ENCODE data around the gene OR7A10. TPM values are rescaled to one million over a fixed set of nuclear protein-coding genes. Genes with fewer than 3 reads are reported as not detected.

The OR7A10 gene
- total RNA-seq = not detected

GRCh38 chr19:14848822-14849221, at the start of gene OR7A10:
OR7A10 (minus strand) TSS chr19:14848922; CDS start chr19:14841877, 7,045 bp downstream.
- Mint-ChIP-seq H3K4me3 (no peak within 1 kb of the TSS), H3K27ac (no peak within 1 kb of the TSS), H3K4me1 (no peaks in the 10 kb centered on the region), H3K36me3 (ENCODE audit: low read depth) (no peaks in the 10 kb centered on the region), H3K27me3 (peaks cover 44% of the 10 kb centered on the region), H3K9me3 (no peaks in the 10 kb centered on the region)
- ATAC-seq (replicated peaks) = no peak

GRCh38 chr19:14890643-14891379, 42.1 kb upstream of the OR7A10 start:
- ATAC-seq (replicated peaks) = no peak
- H3K9me3 Mint-ChIP-seq = no peaks in the 10 kb centered on the region

GRCh38 chr19:14889994-14890642, 41.4 kb upstream of the OR7A10 start:
- no peaks in the 10 kb centered on the region for H3K4me1 Mint-ChIP-seq
- peaks cover 38% of the 10 kb centered on the region for H3K27me3 Mint-ChIP-seq
- H3K9me3 Mint-ChIP-seq = no peaks in the 10 kb centered on the region
- no peak overlapping the region for H3K4me3 Mint-ChIP-seq
- H3K36me3 Mint-ChIP-seq (ENCODE audit: low read depth) = no peaks in the 10 kb centered on the region
- no peak for ATAC-seq (replicated peaks)
- H3K27ac Mint-ChIP-seq = no peak overlapping the region

More at GRCh38 chr19:14890643-14891379, 42.1 kb upstream of the OR7A10 start:
- Mint-ChIP-seq H3K27ac (no peak overlapping the region), H3K36me3 (ENCODE audit: low read depth) (no peaks in the 10 kb centered on the region), H3K27me3 (peaks cover 45% of the 10 kb centered on the region), H3K4me1 (no peaks in the 10 kb centered on the region), H3K4me3 (no peak overlapping the region)

GRCh38 chr19:14886032-14886431, 37.3 kb upstream of the OR7A10 start, which contains the start of gene OR7A17:
OR7A17 (minus strand) TSS chr19:14886132; CDS start chr19:14881355, 4,777 bp downstream.
- no peaks in the 10 kb centered on the region for H3K9me3 Mint-ChIP-seq
- no peak within 1 kb of the TSS for H3K27ac Mint-ChIP-seq
- no peaks in the 10 kb centered on the region for H3K36me3 Mint-ChIP-seq (ENCODE audit: low read depth)
- peaks cover 21% of the 10 kb centered on the region for H3K27me3 Mint-ChIP-seq
- H3K4me3 Mint-ChIP-seq = no peak within 1 kb of the TSS
- no peaks in the 10 kb centered on the region for H3K4me1 Mint-ChIP-seq
- ATAC-seq (replicated peaks) = no peak

- H3K36me3 Mint-ChIP-seq (ENCODE audit: low read depth) = no peaks in the 10 kb centered on the region
- no peak overlapping the region for H3K4me3 Mint-ChIP-seq
- peaks cover 48% of the 10 kb centered on the region for H3K27me3 Mint-ChIP-seq
- no peak for ATAC-seq (replicated peaks)
- no peaks in the 10 kb centered on the region for H3K9me3 Mint-ChIP-seq
- no peak overlapping the region for H3K27ac Mint-ChIP-seq
- no peaks in the 10 kb centered on the region for H3K4me1 Mint-ChIP-seq
Measured at GRCh38 chr19:14871619-14872230, 23.0 kb upstream of the OR7A10 start.

GRCh38 chr19:14868497-14868896, 19.8 kb upstream of the OR7A10 start:
- no peak for ATAC-seq (replicated peaks)
- H3K27me3 Mint-ChIP-seq = peaks cover 53% of the 10 kb centered on the region
- H3K4me1 Mint-ChIP-seq = no peaks in the 10 kb centered on the region
- H3K9me3 Mint-ChIP-seq = no peaks in the 10 kb centered on the region
- no peak overlapping the region for H3K4me3 Mint-ChIP-seq
- H3K27ac Mint-ChIP-seq = no peak overlapping the region
- no peaks in the 10 kb centered on the region for H3K36me3 Mint-ChIP-seq (ENCODE audit: low read depth)

- Mint-ChIP-seq H3K27me3 (peaks cover 32% of the 10 kb centered on the region), H3K27ac (no peak overlapping the region), H3K4me3 (no peak overlapping the region), H3K9me3 (no peaks in the 10 kb centered on the region), H3K4me1 (no peaks in the 10 kb centered on the region), H3K36me3 (ENCODE audit: low read depth) (no peaks in the 10 kb centered on the region)
- no peak for ATAC-seq (replicated peaks)
Measured at GRCh38 chr19:14843578-14843977, 5.1 kb downstream of the OR7A10 start.

- Mint-ChIP-seq H3K4me3 (no peak overlapping the region), H3K36me3 (ENCODE audit: low read depth) (no peaks in the 10 kb centered on the region), H3K27me3 (peaks cover 29% of the 10 kb centered on the region), H3K27ac (no peak overlapping the region), H3K9me3 (no peaks in the 10 kb centered on the region), H3K4me1 (no peaks in the 10 kb centered on the region)
- no peak for ATAC-seq (replicated peaks)
Measured at GRCh38 chr19:14843169-14843568, 5.6 kb downstream of the OR7A10 start.

- peaks cover 25% of the 10 kb centered on the region for H3K27me3 Mint-ChIP-seq
- no peak overlapping the region for H3K4me3 Mint-ChIP-seq
- H3K27ac Mint-ChIP-seq = no peak overlapping the region
- ATAC-seq (replicated peaks) = no peak
- H3K9me3 Mint-ChIP-seq = no peaks in the 10 kb centered on the region
- no peaks in the 10 kb centered on the region for H3K36me3 Mint-ChIP-seq (ENCODE audit: low read depth)
- H3K4me1 Mint-ChIP-seq = no peaks in the 10 kb centered on the region
Measured at GRCh38 chr19:14840206-14840605, 8.5 kb downstream of the OR7A10 start.

GRCh38 chr19:14837391-14837790, 11.3 kb downstream of the OR7A10 start:
- Mint-ChIP-seq H3K9me3 (no peaks in the 10 kb centered on the region), H3K27me3 (peaks cover 12% of the 10 kb centered on the region), H3K36me3 (ENCODE audit: low read depth) (no peaks in the 10 kb centered on the region), H3K27ac (no peak overlapping the region), H3K4me1 (no peaks in the 10 kb centered on the region), H3K4me3 (no peak overlapping the region)
- no peak for ATAC-seq (replicated peaks)

GRCh38 chr19:14835011-14835410, 13.7 kb downstream of the OR7A10 start, which contains the start of the genes OR7A5 and OR7C1:
OR7A5 (minus strand) TSS chr19:14835185; CDS start chr19:14828241, 6,944 bp downstream.
OR7C1 (minus strand) TSS chr19:14835185; CDS start chr19:14800136, 35,049 bp downstream.
- Mint-ChIP-seq H3K4me3 (no peak within 1 kb of the TSS), H3K4me1 (no peaks in the 10 kb centered on the region), H3K27me3 (peaks cover 8% of the 10 kb centered on the region), H3K36me3 (ENCODE audit: low read depth) (no peaks in the 10 kb centered on the region), H3K27ac (no peak within 1 kb of the TSS), H3K9me3 (no peaks in the 10 kb centered on the region)
- ATAC-seq (replicated peaks) = no peak

- Mint-ChIP-seq H3K36me3 (ENCODE audit: low read depth) (no peaks in the 10 kb centered on the region), H3K9me3 (no peaks in the 10 kb centered on the region), H3K27me3 (peaks cover 24% of the 10 kb centered on the region), H3K4me3 (no peak overlapping the region), H3K4me1 (no peaks in the 10 kb centered on the region), H3K27ac (no peak overlapping the region)
- ATAC-seq (replicated peaks) = no peak
Measured at GRCh38 chr19:14830702-14831101, 18.0 kb downstream of the OR7A10 start.

GRCh38 chr19:14826006-14826405, 22.7 kb downstream of the OR7A10 start:
- H3K4me1 Mint-ChIP-seq = no peaks in the 10 kb centered on the region
- H3K9me3 Mint-ChIP-seq = no peaks in the 10 kb centered on the region
- no peaks in the 10 kb centered on the region for H3K36me3 Mint-ChIP-seq (ENCODE audit: low read depth)
- peaks cover 38% of the 10 kb centered on the region for H3K27me3 Mint-ChIP-seq
- H3K4me3 Mint-ChIP-seq = no peak overlapping the region
- H3K27ac Mint-ChIP-seq = no peak overlapping the region
- ATAC-seq (replicated peaks) = no peak

GRCh38 chr19:14821937-14822336, 26.8 kb downstream of the OR7A10 start:
- Mint-ChIP-seq H3K27me3 (peaks cover 34% of the 10 kb centered on the region), H3K4me3 (no peak overlapping the region)

GRCh38 chr19:14818588-14818987, 30.1 kb downstream of the OR7A10 start:
- H3K4me3 Mint-ChIP-seq = no peak overlapping the region
- H3K4me1 Mint-ChIP-seq = no peaks in the 10 kb centered on the region
- no peak for ATAC-seq (replicated peaks)

More at GRCh38 chr19:14821937-14822336, 26.8 kb downstream of the OR7A10 start:
- no peaks in the 10 kb centered on the region for H3K4me1 Mint-ChIP-seq
- no peaks in the 10 kb centered on the region for H3K36me3 Mint-ChIP-seq (ENCODE audit: low read depth)
- no peak overlapping the region for H3K27ac Mint-ChIP-seq
- no peak for ATAC-seq (replicated peaks)
- H3K9me3 Mint-ChIP-seq = no peaks in the 10 kb centered on the region

More at GRCh38 chr19:14818588-14818987, 30.1 kb downstream of the OR7A10 start:
- Mint-ChIP-seq H3K36me3 (ENCODE audit: low read depth) (no peaks in the 10 kb centered on the region), H3K9me3 (no peaks in the 10 kb centered on the region), H3K27me3 (peaks cover 14% of the 10 kb centered on the region), H3K27ac (no peak overlapping the region)

Measured in activated T-helper 17 cell treated with anti-CD3 and anti-CD28 coated beads, Interleukin-2, amount 50 U/mL, for 72 hours (primary cell).